GM19099 (cell line): ENCODE results near the gene SLC38A9.

Source experiments
- POLR2A ChIP-seq: IDR thresholded peaks from 3 replicates; pipeline ENCODE4 v1.6.1; 2011; ENCODE audit warnings: low read depth; ENCODE audit not compliant: insufficient read length; ENCODE audit errors: extremely low read depth

Gene SLC38A9, protein sequence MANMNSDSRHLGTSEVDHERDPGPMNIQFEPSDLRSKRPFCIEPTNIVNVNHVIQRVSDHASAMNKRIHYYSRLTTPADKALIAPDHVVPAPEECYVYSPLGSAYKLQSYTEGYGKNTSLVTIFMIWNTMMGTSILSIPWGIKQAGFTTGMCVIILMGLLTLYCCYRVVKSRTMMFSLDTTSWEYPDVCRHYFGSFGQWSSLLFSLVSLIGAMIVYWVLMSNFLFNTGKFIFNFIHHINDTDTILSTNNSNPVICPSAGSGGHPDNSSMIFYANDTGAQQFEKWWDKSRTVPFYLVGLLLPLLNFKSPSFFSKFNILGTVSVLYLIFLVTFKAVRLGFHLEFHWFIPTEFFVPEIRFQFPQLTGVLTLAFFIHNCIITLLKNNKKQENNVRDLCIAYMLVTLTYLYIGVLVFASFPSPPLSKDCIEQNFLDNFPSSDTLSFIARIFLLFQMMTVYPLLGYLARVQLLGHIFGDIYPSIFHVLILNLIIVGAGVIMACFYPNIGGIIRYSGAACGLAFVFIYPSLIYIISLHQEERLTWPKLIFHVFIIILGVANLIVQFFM

DNA sequence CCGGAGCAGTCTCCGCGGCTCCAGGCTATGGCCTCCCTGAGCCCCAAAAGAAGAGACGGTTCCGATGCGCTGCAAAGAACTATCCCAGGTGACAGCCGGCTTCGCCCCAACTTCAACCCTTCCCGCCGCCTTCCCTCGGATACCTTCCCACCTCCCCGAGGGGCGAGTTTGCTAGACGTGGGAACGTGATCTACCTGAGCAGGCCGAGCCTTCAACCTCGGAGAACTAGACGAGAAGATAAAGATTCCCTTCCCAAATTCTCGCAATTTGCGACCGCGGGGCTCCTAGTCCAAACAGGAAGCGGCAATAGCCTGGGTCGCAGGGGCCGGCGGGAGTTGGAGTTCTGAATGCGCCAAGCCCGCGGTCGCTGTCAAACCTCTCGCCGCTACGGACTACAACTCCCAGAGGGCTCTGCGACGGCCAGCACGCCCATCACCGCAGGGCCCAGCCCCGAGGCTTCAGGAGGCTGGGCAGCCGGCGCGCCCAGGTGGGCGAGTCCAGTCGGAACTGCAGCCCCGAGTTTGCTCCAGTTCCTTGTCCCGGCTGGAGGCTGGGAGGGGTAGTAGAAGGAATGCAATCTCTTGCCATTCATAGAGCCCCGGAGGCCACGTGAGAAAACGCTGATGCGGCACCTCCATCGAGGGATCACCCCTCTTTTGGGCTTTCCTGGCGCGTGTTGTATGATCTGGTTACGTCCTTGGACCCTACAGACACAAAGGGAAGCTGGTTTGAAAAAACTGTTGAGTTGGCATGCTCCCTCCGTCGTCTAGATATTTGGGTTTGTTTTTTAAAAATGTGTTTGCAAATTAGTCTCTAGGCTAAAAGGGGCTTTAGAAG lies at the start of gene SLC38A9:
Gene SLC38A9 (minus strand): TSS at position 302 of the 837 bp plus-strand sequence. CDS start 14,366 bp downstream, outside the sequence.
- peak; percentile 72 for TF ChIP-seq POLR2A

DNA sequence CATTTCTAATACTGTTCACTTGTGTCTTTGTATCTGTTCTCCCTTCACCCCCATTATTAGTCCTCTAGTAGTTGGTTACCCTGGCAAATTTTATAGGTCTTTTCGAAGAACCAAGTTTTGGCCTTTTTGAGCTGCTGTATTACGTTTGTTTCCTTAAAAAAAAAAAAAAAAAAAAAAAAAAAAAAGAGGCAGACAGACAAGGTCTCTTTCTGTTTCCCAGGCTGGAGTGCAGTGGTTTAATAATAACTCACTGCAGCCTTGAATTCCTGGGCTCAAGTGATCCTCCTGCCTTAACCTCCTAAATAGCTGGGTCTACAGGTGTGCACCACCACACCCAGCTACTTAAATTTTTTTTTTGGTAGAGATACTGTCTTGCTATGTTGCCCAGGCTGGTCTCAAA lies 46.6 kb upstream of the SLC38A9 start:
- no peak for TF ChIP-seq POLR2A

DNA sequence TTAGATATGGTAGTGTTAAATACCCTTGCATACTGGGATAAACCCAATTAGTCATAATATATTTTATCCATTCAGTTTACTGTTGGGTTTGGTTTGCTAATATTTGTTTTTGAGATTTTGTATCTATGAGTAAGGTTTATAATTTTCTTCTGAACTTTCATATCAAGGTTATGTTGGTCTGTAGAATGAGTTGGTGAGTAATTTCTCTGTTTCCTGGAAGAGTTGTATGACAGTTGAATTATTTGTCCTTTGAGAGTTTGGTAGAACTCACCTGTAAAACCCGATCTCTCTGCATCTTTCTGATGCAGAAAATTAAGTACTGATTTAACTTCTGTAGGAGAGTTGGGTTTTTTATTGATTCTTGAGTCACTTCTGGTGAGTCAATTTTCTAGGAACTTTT lies 46.1 kb upstream of the SLC38A9 start:
- no peak for TF ChIP-seq POLR2A

DNA sequence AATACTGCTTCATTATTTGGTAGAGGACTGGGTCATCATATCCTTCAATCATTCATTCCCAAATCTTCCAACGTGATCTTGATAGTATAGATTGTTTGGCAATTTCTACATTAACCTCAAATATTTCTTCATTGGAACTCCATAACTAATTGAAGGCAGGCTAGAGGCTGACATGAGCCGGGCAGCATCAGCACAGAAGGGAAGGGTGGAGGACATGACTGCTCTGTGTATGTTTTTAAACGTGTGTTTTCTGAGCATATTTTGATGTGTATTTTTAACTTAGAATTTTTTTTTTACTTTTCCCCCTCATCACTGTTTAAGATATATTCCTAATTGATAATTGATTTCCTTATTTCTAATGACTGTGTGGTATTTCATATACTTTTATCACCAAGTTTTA lies 38.4 kb upstream of the SLC38A9 start:
- TF ChIP-seq POLR2A: no peak

DNA sequence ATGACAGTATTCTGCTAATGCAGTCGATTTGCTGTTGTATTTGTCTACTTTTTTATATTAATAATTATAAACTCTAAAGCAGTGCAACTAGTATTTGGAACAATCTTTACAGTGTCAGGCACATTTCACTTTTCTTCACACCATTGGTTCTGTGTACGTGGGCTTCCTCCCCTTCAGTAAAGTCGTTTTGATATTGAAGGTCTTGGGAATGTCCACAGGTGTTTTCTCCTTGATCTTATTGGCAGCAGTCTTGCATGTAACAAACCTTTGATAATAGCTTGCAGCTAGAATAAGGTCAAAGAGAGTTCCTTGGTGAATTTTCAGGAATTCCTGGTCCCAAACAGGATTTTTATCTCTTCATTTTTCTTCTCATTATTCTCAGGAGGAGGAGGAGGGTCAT lies 37.9 kb upstream of the SLC38A9 start:
- no peak for TF ChIP-seq POLR2A

DNA sequence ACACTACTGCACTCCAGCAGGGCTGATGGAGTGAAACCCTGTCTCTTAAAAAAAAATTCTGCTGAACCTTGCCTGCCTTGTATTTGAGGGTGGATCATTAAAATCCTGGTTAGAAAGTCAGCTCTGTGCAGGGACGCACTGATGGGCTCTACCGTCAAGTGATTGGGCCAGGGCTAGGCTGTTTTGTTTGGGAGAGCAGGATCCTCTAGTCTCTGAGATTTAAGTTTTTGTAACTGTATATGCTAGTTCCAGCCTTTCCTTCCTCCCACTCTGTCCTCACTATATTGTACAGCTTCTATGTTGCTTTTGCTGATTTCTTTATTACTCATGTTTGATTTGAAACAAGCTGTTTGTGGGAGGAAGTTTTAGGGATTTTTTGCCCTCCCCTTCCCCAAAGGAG lies 37.3 kb upstream of the SLC38A9 start:
- TF ChIP-seq POLR2A: no peak

DNA sequence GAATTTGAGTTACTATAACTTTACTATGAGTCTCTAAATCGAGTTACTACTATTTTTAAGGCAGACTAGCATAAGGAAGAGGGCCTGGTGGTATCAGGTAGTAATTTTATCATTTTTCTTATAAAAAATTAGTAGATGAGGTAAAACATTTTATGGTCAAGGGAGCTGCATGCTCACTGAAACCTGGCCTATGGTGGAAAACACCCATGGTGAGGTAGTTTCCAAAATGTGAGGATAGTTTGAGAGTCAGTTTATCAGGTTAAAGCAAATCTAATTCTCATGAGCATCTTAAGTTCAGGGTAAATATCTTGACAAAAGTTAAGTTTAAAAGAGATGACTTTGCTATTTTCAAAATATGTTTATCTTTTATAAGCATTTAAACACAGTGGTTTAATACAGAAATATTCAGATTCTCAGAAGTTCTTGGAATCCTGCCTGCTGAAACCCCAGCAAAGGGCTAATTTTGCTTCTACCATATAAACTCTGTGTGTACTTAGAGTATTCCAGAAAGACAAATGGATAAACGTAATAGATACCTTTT lies 35.7 kb upstream of the SLC38A9 start:
- TF ChIP-seq POLR2A: no peak

DNA sequence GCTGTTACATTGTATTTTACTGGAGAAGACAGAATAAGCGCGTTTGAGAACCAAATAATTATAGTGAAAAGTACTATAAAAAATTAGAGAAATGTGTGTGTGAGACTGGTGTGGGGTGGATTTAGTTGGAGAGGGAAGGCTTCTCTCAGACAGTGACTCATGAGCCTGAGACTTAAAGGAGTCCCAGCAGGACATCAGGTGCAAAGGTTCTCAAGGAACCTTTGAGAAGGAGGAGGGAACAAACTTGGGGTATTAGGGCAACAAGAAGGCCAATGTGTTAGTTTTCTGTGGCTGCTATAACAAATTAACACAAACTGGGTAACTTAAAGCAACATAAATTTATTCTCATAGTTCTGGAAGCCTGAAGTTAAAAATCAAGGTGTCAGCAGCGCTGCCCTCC lies 30.7 kb upstream of the SLC38A9 start:
- TF ChIP-seq POLR2A: no peak

DNA sequence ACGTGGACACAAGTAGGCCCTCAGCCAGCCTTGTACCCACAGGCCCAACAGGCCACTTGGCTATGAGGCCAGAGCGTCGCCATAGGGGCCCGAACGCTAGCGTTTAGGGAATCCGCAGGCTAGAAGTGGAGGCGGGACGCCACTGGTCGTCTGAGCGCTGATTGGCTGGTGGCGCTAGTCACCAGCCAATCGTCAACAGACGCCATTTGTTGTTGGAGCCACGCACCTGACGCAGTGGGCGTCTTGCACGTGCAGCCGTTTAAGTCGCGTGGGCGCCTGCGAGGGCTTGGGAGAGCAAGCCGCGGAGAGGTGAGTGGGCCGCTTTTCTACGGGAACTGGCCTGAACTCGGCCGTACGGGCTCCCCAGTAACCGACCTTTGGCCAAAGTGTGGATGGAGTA lies 25.7 kb upstream of the SLC38A9 start, which contains the start of gene DDX4:
Gene DDX4 (plus strand): TSS at position 269 of the 400 bp plus-strand sequence. CDS start 903 bp downstream, outside the sequence.
- no peak for TF ChIP-seq POLR2A

DNA sequence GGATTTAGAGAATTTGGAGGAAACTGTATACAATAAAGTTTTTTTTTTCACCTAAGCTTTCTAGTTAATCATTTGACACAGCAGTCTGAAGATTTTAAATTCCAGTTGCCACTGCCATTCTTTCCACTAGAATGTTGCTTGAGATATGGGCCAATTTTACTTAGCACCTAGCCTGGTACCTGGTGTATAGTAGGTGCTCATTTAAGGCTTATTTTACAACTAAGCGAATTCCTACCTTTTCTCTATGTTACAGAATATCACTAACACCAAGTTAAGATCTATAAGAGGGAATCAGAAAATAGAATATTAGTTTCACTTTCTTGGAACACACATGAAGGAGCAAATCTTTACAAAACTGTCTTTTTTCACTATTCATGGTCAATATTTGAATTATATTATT lies 22.5 kb upstream of the SLC38A9 start:
- TF ChIP-seq POLR2A: no peak

DNA sequence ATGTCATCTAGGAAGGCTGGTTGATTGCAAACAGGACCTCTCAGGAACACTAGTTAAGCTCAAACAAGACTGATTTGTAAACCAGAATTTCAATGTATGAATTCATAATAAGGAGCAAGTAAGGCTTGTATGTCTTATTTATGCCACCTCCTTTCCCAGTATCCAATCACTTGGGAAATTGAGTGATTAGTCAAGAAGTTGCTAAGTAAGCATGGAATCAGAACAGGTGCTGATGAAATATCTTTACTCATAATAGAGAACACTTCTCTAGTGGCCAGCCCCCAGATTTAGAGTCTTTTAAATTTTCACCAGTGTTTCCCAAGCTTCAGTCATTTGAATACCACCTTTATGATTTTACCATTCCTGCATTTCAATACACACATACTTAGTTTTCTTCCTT lies 20.5 kb upstream of the SLC38A9 start:
- TF ChIP-seq POLR2A: no peak

DNA sequence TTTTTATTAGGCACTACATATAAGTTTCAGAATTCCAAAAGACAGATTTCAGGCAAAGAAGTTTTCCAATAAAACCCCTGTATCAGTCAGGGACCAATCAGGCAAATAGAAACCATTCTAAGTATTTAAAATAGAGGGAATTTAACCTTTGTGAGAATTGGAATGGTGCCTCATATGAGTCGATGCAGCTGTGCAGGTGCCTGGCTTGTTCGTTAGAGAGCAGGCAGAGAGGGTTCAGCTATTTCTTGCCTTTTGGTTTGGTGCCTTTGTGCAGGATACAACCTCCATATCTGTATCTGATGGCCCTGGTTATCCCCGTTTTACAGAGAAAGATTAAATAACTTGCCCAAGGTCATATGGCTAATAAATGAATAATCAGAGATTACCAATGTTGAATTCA lies 19.7 kb upstream of the SLC38A9 start:
- no peak for TF ChIP-seq POLR2A

DNA sequence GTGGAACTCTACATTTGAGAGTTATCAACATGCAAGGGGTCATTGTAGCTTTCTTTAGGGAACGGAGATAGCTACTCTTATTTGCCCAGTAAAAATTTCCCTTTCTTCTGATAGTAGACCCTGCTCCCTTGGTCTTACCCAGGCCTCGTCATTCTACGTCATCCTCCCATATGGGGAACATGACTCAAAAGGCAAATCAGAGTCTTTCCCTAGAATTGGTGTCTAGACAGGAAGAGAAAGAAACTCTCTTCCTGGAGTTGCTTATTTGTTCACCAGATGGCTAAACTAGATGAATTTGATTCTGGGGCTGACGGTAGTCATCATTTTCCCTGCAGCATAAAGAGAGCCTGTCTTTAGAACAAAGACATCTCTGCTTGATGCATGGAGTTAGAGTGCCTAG lies 12.2 kb upstream of the SLC38A9 start:
- no peak for TF ChIP-seq POLR2A

DNA sequence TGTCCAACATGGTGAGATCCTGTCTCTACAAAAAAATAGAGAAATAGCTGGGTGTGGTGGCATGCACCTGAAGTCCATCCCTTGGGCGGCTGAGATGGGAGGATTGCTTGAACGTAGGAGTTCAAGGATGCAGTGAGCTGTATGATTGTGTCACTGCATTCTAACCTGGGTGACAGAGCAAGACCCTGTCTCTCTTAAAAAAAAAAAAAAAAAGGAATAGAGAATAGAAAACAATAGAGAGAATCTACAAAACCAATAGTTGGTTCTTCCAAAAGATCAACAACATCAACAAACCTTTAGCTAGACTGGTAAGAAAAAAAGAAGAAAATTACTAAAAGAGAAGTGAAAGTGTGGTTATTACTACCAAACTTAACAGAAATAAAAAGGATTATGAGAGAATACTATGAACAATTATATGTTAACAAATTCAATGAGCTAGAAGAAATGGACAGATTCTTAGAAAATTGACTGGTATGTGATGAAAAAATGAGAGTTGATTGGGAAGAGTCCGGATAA lies 8.1 kb upstream of the SLC38A9 start:
- TF ChIP-seq POLR2A: no peak

DNA sequence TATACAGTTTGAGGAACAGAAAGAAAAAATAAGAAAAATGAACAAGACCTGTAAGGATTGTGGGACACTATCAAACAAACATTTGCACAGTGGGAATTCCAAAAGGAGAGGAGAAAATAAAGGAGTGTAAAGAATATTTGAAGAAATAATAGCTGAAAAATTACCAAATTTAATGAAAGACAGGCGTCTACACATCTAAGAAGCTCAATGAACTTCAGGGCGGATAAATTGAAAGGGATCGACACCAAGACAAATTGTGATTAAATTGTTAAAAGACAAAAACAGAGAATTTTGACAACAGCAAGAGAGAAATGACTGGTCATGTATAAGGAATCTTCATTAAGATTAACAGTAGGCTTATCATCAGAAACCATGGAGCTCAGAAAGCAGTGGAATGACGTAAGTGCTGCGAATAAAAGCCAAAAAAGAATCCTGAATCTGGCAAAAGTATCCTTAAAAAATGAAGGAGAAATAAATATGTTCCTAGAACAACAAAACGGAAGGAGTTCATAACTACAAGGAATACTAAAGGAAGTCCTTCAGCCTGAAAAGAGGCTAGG lies 3.5 kb upstream of the SLC38A9 start:
- TF ChIP-seq POLR2A: no peak
